ENCODE measurements around the gene HNRNPA1L2.

DNA sequence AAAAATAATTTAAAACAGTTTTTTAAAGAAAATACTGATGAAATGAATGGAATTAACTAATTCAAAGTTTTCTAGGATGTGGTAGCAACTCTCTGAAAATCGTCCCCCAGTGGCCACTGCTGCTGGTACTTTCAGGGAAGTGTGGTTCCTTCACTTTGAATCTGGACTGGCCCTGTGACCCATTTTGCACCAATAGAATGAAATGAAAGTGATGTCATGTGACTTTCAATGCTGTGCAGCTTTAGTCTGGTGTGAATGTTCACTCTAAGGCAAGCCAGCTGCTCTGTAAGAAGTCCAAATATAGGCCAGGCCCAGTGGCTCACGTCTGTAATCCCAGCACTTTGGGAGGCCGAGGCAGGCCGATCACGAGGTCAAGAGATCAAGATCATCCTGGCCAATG is 26.4 kb upstream of the HNRNPA1L2 start:
- TF ChIP-seq, protein P1, sequence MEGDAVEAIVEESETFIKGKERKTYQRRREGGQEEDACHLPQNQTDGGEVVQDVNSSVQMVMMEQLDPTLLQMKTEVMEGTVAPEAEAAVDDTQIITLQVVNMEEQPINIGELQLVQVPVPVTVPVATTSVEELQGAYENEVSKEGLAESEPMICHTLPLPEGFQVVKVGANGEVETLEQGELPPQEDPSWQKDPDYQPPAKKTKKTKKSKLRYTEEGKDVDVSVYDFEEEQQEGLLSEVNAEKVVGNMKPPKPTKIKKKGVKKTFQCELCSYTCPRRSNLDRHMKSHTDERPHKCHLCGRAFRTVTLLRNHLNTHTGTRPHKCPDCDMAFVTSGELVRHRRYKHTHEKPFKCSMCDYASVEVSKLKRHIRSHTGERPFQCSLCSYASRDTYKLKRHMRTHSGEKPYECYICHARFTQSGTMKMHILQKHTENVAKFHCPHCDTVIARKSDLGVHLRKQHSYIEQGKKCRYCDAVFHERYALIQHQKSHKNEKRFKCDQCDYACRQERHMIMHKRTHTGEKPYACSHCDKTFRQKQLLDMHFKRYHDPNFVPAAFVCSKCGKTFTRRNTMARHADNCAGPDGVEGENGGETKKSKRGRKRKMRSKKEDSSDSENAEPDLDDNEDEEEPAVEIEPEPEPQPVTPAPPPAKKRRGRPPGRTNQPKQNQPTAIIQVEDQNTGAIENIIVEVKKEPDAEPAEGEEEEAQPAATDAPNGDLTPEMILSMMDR (IDR thresholded peaks at IDR 0.05), result no peak
- no peak for TF ChIP-seq NR2C2 (CRISPR knock-in tag; IDR thresholded peaks at IDR 0.05)

All from WTC11 (cell line).